GM21723 (cell line): ENCODE measurements around the gene SEPTIN1.
A peak's percentile ranks its signal among the peaks of the same experiment; 100 is the strongest.
"Not testable (repeated sequence)": the region's sequence is repeated elsewhere in the genome, so short reads cannot be mapped to it uniquely, and the experiment has no call there.

Experiments
- ATAC-seq: cut with Tn5 transposase; IDR thresholded peaks from one replicate; pipeline ENCODE4 v1.9.1; 2021; ENCODE audit warnings: mild to moderate bottlenecking, moderate library complexity; ENCODE audit not compliant: unreplicated experiment

Gene SEPTIN1

GRCh38 chr16:30342751-30343490 is 39.4 kb downstream of the SEPTIN1 start:
- no peak for ATAC-seq

DNA sequence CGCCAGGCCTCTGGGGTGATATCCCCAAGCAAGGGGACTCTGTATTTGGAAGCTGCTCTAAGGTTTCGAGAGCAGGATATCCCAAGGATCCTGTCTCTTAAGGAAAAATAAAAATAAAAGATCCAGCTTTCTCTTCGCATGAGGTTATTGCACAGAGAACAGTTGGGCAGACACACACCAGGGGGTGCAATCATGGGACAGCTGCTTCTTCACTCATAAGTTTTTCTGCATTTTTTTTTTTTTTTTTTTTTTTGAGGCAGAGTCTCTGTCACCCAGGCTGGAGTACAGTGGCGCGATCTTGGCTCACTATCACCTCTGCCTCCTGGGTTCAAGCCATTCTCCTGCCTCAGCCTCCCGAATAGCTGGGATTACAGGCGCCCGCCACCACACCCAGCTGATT is 40.4 kb downstream of the SEPTIN1 start:
- ATAC-seq: not testable (repeated sequence)

DNA sequence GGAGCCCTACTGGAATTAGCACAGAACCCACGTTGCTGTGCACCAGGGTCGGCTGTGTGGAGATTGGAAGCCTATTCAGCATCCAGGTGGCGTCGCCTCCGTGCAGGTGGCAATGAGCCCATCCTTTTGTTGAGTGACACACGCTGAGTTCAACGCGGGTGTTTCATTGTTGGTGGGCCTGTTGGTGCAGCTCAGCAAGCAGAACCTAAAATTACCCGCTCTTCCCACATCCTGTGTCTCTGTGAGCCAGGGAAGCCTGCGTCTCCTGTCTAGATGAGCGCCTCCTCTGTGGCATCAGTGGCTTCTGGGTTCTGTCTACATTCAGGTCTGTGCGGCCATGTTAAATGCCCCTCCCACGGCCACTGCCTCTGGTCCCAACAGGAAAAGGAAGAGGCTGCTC is 41.7 kb downstream of the SEPTIN1 start:
- no peak for ATAC-seq

DNA sequence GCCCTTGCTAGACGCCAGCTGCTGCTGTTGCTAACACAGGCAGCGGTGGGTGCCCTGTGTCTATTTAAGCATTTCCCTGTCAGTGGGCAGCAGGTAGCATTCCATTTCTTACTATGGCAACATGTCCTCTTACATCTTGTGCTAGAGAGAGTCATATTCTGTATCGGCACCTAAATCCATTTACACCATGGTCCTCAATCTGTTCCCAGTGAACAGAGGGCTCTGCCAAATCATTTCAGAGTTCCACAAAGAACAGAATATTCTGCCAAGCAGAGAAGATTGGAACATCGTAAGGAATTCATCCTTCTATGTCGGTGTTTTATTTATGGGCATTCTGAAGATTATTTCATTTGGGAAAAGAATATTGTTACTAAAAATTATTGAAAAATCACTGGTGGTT is 43.6 kb downstream of the SEPTIN1 start:
- ATAC-seq: not testable (repeated sequence)

DNA sequence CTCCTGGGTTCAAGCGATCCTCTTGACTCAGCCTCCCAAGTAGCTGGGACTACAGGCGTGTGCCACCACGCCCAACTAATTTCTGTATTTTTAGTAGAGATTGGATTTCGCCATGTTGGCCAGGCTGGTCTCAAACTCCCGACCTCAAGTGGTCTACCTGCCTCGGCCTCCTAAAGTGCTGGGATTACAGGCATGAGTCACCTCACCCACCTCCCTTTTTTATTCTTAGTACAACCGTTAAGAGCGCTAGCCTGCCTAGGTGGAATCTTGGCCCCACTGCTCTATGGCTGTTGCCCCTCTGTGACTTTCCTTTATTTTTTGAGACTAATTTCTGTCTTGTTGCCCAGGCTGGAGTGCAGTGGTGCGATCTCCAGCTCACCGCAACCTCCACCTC is 44.4 kb downstream of the SEPTIN1 start:
- not testable (repeated sequence) for ATAC-seq

DNA sequence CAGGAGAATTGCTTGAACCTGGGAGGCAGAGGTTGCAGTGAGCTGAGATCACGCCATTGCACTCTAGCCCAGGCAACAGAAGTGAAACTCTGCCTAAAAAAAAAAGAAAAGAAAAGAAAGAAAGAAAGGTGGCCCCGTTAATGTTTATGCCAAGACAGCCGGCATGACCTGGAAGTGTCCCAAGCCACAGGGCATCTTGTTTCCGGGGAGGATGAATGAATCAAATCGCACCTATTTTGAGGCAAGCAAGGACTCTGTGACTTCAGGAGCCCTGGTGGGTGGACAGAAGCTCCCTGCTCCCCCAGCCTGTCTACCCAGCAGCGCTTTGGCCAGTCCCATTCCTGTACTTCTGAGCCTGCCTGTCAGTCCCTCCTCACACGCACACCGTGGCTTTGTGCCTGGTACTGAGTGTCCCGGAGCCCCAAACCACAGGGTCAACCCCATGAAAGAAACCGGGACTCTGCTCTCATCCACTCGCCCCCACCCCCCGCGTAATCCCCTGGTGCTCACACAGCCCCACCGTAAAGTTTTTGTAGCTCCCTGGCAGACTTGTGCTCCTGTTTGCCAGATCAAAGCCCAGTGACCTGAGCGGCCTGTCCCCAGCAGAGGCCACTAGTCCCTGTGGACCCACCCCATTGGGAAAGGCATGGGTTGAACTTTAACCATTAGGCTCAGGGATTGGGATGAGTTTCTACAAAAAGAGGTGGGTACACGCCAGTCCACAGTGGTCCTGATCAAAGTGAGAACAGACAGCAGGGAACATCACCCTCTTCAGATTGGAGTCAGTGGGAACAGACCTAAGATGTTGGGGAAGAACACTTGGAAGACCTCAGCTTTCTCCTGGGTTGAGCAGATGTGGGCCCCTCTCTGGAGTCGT is 46.5 kb downstream of the SEPTIN1 start:
- ATAC-seq: peak; percentile 21

DNA sequence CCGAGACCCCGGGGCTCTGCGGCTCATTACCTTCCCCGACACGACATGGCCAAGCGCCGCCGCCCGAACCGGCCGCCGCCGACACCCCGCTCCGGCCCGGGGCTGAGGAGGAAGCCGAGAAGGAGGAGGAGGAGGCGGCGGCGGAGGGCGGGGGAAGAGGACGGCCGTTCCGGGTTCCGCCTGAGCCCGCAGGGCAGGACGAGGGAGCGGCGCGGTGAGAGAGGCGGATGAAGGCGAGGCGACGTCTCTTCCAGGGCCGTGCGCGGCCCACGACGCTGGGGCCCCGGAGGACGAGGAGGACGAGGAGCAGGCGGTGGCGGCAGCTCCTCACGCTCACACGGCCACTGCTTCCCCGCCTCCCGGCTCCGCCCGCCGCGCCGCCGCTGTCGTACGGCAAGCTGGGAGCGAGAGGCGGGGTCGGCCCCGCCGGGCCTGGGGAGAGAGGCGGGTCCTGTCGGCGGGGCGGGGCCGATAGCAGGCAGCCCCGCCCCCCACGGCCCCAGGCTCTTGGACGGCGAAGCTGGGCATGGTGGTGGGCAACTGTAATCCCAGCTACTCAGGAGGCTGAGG is 47.2 kb downstream of the SEPTIN1 start:
- ATAC-seq: peak; percentile 79

DNA sequence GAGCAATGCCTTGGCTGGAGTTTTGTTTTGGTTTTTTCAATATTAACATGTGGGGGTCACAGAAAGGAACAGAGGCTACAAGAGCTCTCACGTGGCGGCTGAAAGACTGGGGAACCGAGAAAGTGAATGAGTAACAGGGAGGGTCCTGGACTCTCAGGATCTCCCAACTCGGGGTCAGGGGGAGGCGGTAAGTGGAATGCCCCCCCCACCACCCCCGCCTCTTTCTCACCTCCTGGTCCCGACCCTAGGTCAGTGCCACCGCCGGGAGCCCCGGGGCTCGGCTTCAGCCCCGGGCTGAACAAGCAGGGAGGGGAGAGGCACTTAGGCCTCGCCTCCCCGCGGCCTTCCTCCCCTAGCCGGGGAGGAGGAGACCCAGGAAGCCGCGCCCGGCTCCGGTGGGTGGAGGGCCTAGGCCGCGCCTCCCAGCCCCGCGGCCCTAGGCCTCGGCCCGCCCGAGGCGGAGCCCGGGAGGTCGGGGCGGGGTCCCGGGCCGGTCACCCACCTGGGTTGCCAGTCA is 47.8 kb downstream of the SEPTIN1 start:
- peak; percentile 89 for ATAC-seq
